Articular chondrocyte of knee joint (primary cell): ENCODE measurements around the gene CABLES1. TPM values are rescaled to one million over a fixed set of nuclear protein-coding genes. Genes with fewer than 3 reads are reported as not detected.

ENCODE experiments used
- total RNA-seq: library from RNA; depleted of rRNA; stranded (reverse); fragments of >200 nt; gene quantifications from 2 replicates; pipeline ENCODE4 v1.2.3, GENCODE V29; 2012

CABLES1 gene, protein sequence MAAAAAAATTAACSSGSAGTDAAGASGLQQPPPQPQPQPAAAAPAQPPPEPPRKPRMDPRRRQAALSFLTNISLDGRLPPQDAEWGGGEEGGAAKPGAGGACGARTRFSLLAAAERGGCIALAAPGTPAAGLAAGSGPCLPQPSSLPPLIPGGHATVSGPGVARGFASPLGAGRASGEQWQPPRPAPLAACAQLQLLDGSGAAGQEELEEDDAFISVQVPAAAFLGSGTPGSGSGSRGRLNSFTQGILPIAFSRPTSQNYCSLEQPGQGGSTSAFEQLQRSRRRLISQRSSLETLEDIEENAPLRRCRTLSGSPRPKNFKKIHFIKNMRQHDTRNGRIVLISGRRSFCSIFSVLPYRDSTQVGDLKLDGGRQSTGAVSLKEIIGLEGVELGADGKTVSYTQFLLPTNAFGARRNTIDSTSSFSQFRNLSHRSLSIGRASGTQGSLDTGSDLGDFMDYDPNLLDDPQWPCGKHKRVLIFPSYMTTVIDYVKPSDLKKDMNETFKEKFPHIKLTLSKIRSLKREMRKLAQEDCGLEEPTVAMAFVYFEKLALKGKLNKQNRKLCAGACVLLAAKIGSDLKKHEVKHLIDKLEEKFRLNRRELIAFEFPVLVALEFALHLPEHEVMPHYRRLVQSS
- 19.9 and 21.2 TPM in 2 replicates for total RNA-seq

GRCh38 chr18:23134780-23135549, at the start of gene CABLES1:
CABLES1 (plus strand) TSS chr18:23135485; CDS start chr18:23135763, 278 bp downstream.

Other genes with a start within 250 kb of the CABLES1 start
- gene RBBP8, start 202.2 kb upstream of the CABLES1 start, total RNA-seq, result 27.2 and 42.2 TPM in 2 replicates